GM20000 (cell line): ENCODE measurements around the gene COX4I1.

ENCODE experiments used
- DNase-seq: peaks from one replicate; pipeline ENCODE4 v3.0.0; 2012; ENCODE audit warnings: low spot score
- CTCF ChIP-seq: IDR thresholded peaks from 2 replicates; pipeline ENCODE4 v1.5.1; 2012; ENCODE audit warnings: mild to moderate bottlenecking, control low read depth; ENCODE audit errors: extremely low read depth, missing control alignments

Gene COX4I1

DNA sequence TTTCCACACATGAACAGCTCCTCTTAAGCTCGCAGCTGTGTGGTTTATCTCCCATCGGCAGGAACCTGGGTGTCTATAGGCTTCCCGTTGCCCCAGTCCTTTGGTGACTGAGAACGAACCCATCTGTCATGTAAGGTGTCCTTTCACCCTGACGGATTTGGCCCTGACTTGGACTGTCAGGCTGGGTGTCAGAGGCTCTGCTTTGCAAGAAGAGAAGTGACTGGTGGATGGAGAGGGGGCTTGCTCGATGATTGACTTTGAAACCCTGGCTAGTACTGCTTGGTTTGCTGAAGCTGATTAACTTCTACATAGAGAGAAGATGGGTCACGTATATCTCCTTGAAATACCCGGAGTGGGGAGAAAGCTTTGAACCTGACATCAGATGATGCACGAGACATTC, 42.9 kb downstream of the COX4I1 start:
- DNase-seq, result no peak
- TF ChIP-seq CTCF, result no peak

DNA sequence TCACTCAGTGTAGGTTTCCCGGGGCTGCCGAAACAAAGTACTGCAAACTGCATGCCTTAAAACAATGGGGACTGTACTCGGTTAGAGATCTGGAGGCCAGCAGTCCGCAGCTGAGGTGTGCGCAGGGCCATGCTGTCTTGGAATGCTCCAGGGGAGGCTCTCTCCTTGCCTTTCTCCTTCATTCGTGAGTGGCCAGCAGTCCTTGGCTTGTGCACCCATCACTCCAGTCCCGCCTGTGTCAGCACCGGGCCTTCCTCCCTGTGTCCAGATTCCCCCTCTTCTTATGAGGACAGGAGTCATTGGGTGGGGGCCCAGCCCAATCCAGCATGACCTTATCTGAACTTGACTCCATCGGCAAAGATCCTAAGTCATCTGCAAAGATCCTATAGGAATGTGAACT, 43.4 kb downstream of the COX4I1 start:
- TF ChIP-seq CTCF, result no peak
- no peak for DNase-seq

DNA sequence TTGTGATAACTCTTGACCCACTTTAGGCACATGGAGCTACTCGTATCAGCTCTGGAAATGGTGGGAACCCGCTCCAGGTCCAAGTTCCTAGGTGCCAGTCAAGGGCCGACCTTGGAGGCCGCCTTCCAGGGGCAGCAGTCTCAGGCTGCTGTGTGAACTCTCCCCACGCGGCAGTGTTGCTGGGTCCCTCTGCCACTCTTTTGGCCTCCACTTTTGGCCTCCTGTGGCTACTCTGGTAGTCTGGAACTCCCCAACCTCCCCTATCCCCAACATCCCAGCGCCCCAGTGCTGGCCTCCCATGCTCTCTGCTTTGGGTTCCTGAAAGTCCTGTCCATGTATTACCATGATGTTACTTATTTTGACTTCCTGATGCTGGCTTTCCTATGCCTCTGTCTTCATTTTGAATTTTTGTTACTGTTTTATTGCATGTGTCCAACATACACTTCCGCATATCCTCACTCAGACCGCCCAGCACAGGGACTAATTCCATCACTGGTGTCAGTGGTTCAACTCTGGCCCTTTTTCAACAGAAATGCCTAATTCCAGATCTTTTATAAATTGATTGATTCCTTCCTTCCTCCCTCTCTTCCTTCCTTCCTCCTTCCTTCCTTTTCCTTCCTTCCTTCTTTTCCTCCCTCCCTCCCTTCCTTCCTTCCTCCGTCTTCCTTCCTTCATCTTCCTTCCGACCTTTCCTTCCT, 44.1 kb downstream of the COX4I1 start:
- TF ChIP-seq CTCF, result no peak
- DNase-seq, result no peak

GRCh38 chr16:85844169-85844481, 44.6 kb downstream of the COX4I1 start:
- no peak for DNase-seq
- TF ChIP-seq CTCF, result no peak

DNA sequence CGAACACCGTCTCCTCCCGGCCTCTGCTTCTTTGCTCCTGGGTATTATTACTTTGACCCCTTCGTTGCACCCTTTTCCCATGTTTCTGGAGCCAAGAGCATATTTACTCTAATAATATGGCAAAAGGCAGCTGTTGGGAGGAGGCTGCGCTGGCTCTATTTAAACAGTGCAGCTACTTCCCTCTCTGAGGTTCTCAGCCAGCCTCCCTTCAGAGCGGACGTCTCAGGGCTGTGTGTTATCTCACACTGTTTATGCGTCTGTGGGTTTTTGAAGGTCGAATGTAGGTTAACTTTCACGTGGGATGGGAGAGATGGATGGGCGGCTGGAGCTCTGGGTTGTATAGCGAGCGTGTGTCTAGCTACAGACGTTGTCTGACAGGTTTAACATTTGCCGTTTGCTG, 45.3 kb downstream of the COX4I1 start:
- no peak for TF ChIP-seq CTCF
- DNase-seq, result no peak

GRCh38 chr16:85845266-85845665, 45.8 kb downstream of the COX4I1 start:
- TF ChIP-seq CTCF, result no peak
- DNase-seq, result no peak

DNA sequence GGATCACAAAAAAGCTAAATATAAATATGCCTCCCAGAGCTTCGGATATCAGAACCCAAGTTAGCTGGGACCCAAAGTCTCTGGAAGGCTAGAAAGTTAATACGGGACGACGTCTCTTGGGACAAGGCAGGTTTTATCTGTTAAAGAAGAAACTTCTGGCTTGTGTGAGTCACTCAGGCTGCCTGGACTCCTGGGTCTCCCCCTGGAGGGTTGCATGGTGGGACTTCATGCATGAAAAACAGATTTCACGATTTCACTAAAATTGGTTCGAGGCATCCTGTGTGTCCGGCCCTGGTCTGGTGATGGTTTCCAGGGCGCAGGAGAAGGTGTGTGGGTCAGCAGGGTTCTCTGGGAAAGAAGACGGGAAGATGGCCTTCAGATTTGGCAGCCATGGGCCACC, 47.0 kb downstream of the COX4I1 start:
- DNase-seq, result no peak
- no peak for TF ChIP-seq CTCF
